Stimulated activated memory B cell treated with anti-CD40 and anti-IgM and Interleukin-4, amounts not matched to agents 10 μg/mL and 1 μg/mL and 100 μg/mL, for 72 hours (primary cell): ENCODE data around the gene LDHA.
"Not testable (repeated sequence)": the region's sequence is repeated elsewhere in the genome, so short reads cannot be mapped to it uniquely, and the experiment has no call there.

ENCODE experiments used
- ATAC-seq: fragments of 150-1000 bp; cut with Tn5 transposase; 2 replicates; pipeline ENCODE4 v1.10.0; 2021
- H3K27ac Mint-ChIP-seq: one replicate; pipeline ENCODE4 v1.8.0; 2022; ENCODE audit warnings: mild to moderate bottlenecking, mixed read lengths
- H3K27me3 Mint-ChIP-seq: one replicate; pipeline ENCODE4 v1.8.0; 2022; ENCODE audit warnings: mixed read lengths
- H3K36me3 Mint-ChIP-seq: one replicate; pipeline ENCODE4 v1.8.0; 2022; ENCODE audit warnings: mixed read lengths
- H3K4me1 Mint-ChIP-seq: one replicate; pipeline ENCODE4 v1.8.0; 2022; ENCODE audit warnings: mixed read lengths
- H3K4me3 Mint-ChIP-seq: one replicate; pipeline ENCODE4 v1.8.0; 2022; ENCODE audit warnings: mild to moderate bottlenecking, moderate library complexity, mixed read lengths
- H3K9me3 Mint-ChIP-seq: one replicate; pipeline ENCODE4 v1.8.0; 2022; ENCODE audit warnings: mixed read lengths

Gene LDHA

GRCh38 chr11:18383388-18384156 lies 10.8 kb upstream of the LDHA start:
- Mint-ChIP-seq H3K4me1 (peaks cover 19% of the 10 kb centered on the region), H3K36me3 (no peaks in the 10 kb centered on the region), H3K9me3 (no peaks in the 10 kb centered on the region), H3K27ac (peak overlapping the region; percentile 96), H3K4me3 (no peak overlapping the region), H3K27me3 (no peaks in the 10 kb centered on the region)
- ATAC-seq: peak; percentile 95

DNA sequence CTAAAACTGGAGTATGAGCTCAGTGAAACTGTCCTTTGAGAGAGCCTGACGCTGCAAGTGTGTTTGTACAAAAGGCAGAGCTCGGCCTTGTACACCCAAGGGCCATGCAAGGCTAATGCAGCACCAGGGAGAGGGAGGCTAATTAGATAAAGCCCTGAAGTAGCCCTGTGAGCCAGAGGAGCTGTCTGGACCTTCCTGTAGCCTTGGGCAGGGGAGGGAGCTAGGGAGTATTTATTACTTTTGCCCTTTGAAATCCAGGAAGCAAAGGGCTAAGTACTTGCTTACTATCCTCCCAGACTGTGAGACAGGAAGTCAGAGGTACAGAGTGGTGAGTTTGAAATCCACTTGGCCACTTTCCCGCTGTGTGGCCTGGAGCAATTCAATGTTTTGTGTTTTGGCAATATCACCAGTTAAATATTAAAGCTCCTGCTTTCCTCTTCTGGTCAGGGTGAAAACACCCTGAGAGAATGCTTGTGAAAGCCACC lies 10.2 kb upstream of the LDHA start:
- Mint-ChIP-seq H3K4me3 (no peak overlapping the region), H3K9me3 (no peaks in the 10 kb centered on the region), H3K27me3 (no peaks in the 10 kb centered on the region), H3K4me1 (peaks cover 19% of the 10 kb centered on the region), H3K36me3 (no peaks in the 10 kb centered on the region), H3K27ac (peak overlapping the region; percentile 96)
- peak; percentile 53 for ATAC-seq

DNA sequence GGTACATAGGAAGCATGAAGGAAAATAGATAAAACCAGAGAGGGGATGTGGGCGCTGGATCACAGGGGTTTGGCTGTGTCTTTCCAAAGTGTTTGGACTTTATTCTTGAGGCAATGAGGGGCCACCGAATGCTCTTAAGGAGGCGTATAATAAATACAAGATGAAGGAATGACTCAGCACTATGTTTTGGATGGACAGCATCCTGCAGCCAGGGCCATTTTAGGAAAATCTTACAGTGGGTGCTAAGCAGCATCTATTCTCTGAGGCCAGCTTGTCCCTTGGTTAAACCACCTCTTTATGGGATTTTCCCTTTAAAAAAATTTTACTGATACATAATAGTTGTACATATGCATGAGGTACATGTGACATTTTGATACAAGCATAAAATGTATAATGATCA lies 4.3 kb upstream of the LDHA start:
- no peak for ATAC-seq
- Mint-ChIP-seq H3K4me3 (no peak overlapping the region), H3K4me1 (peaks cover 14% of the 10 kb centered on the region), H3K36me3 (no peaks in the 10 kb centered on the region), H3K9me3 (no peaks in the 10 kb centered on the region), H3K27ac (no peak overlapping the region), H3K27me3 (no peaks in the 10 kb centered on the region)

- Mint-ChIP-seq H3K4me1 (peaks cover 28% of the 10 kb centered on the region), H3K27ac (no peak overlapping the region), H3K27me3 (no peaks in the 10 kb centered on the region), H3K9me3 (no peaks in the 10 kb centered on the region), H3K36me3 (peaks cover 3% of the 10 kb centered on the region), H3K4me3 (no peak overlapping the region)
- ATAC-seq: no peak
Measured at GRCh38 chr11:18392434-18393321, 1.7 kb upstream of the LDHA start.

DNA sequence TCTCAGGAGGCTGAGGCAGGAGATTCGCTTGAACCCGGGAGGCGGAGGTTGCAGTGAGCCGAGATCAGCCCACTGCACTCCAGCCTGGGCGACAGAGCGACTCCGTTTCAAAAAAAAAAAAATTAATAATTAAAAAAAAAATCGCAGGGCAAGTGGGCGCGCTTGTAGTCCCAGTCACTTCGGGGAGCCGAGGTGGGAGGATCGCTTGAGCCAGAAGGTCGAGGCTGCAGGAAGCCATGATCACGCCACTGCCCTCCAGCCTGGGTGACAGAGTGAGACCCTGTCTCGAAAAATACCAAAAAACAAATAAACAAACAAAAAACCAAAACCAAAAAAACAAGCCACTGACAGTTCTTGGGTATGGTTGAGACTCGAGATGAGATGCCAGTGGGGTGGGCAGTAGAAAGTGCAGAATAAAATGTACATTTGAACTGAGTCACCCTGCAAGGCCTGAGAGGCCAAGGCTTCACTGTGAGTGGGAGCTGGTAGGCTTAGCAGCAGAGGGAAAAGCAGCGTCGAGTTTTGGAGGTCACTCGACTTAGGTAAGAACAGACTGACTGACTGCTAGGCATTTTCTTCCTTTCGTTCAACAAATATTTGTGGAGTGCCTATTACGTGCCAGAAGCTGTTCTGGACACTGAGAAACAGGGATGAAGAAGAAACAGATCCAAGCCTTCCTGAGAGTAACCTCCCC lies 635 bp upstream of the LDHA start:
- Mint-ChIP-seq H3K4me1 (peaks cover 28% of the 10 kb centered on the region), H3K4me3 (peak overlapping the region; percentile 99), H3K36me3 (peaks cover 11% of the 10 kb centered on the region), H3K27ac (peak overlapping the region; percentile 93), H3K9me3 (no peaks in the 10 kb centered on the region), H3K27me3 (no peaks in the 10 kb centered on the region)
- ATAC-seq: no peak

GRCh38 chr11:18394928-18395734 lies 768 bp downstream of the LDHA start:
- Mint-ChIP-seq H3K27me3 (no peaks in the 10 kb centered on the region), H3K4me3 (peak overlapping the region; percentile 99), H3K27ac (peak overlapping the region; percentile 93), H3K9me3 (no peaks in the 10 kb centered on the region), H3K4me1 (peaks cover 28% of the 10 kb centered on the region), H3K36me3 (peaks cover 22% of the 10 kb centered on the region)
- peak; percentile 0 for ATAC-seq

GRCh38 chr11:18395735-18396504 lies 1.6 kb downstream of the LDHA start:
- Mint-ChIP-seq H3K36me3 (peaks cover 28% of the 10 kb centered on the region), H3K27me3 (no peaks in the 10 kb centered on the region)

DNA sequence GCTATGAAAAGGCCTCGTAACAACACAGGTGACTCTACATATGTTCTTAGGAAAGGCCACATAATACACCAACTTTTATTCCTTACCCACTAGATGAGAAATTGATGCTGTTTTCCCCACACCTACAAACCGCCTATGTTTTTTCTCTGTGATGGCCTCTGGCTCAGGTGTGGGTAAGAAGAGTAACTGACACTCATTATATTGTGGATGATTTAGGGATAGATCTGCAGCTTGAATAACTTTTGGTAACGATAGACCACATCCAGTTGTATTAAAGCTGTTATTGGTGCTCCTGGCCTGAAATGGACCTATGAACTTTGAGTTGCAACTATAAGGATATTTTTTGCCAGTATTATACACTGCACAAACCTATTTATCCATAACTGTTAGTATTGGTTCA lies 3.6 kb downstream of the LDHA start:
- Mint-ChIP-seq H3K36me3 (peaks cover 34% of the 10 kb centered on the region), H3K4me3 (no peak overlapping the region), H3K27me3 (no peaks in the 10 kb centered on the region), H3K9me3 (no peaks in the 10 kb centered on the region), H3K27ac (no peak overlapping the region), H3K4me1 (peaks cover 28% of the 10 kb centered on the region)
- ATAC-seq: no peak

More at GRCh38 chr11:18395735-18396504, 1.6 kb downstream of the LDHA start:
- Mint-ChIP-seq H3K4me1 (peaks cover 28% of the 10 kb centered on the region), H3K9me3 (no peaks in the 10 kb centered on the region), H3K4me3 (peak overlapping the region; percentile 99), H3K27ac (peak overlapping the region; percentile 93)
- peak; percentile 89 for ATAC-seq

GRCh38 chr11:18401077-18401476 lies 6.7 kb downstream of the LDHA start:
- not testable (repeated sequence) for H3K27ac Mint-ChIP-seq, H3K4me3 Mint-ChIP-seq, ATAC-seq, H3K9me3 Mint-ChIP-seq, H3K27me3 Mint-ChIP-seq, H3K4me1 Mint-ChIP-seq
- H3K36me3 Mint-ChIP-seq: peaks cover 53% of the 10 kb centered on the region

DNA sequence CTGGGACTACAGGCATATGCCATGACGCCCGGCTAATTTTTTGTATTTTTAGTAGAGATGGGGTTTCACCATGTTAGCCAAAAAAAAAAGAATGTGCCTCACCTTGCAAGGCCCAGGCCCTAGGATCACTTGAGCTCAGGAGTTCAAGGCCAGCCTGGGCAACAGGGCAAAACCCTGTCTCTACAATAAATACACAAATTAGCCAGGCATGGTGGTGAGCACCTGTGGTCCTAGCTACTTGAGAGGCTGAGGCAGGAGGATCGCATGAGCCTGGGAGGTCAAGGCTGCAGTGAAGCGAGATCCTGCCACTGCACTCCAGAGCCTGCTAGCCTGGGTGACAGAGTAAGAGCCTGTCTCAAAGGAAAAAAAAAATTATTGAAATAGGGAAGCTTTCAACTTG lies 9.7 kb downstream of the LDHA start:
- Mint-ChIP-seq H3K4me1 (no peaks in the 10 kb centered on the region), H3K27me3 (no peaks in the 10 kb centered on the region), H3K27ac (no peak overlapping the region), H3K36me3 (peaks cover 49% of the 10 kb centered on the region), H3K9me3 (no peaks in the 10 kb centered on the region), H3K4me3 (no peak overlapping the region)
- ATAC-seq: no peak

DNA sequence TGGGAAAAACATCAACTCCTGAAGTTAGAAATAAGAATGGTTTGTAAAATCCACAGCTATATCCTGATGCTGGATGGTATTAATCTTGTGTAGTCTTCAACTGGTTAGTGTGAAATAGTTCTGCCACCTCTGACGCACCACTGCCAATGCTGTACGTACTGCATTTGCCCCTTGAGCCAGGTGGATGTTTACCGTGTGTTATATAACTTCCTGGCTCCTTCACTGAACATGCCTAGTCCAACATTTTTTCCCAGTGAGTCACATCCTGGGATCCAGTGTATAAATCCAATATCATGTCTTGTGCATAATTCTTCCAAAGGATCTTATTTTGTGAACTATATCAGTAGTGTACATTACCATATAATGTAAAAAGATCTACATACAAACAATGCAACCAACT lies 13.0 kb downstream of the LDHA start:
- H3K9me3 Mint-ChIP-seq, H3K27ac Mint-ChIP-seq: not testable (repeated sequence)
- H3K36me3 Mint-ChIP-seq: peaks cover 35% of the 10 kb centered on the region

DNA sequence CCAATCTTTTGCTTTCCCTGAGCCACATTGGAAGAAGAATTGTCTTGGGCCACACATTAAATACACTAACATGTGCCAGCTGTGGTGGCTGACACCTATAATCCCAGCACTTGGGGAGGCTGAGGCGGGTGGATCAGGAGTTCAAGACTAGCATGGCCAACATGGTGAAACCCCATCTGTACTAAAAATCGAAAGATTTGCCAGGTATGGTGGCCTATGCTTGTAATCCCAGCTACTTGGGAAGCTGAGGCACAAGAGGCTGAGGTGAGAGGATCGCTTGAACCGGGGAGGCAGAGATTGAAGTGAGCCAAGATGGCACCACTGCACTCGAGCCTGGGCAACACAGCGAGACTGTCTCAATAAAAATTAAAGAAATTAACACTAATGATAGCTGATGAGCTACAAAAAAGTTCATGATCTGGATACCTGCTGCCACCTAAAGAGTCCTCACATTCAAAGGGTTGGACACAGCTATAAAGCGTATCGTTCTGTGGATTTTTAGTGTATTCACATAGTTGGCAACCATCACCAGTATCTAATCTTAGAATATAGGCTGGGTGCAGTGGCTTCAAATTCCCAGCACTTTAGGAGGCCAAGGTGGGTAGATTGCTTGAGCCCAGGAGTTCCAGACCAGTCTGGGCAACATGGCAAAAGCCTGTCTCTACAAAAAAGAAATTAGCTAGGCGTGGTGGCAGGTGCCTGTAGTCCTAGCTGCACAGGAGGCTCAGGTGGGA lies 14.4 kb downstream of the LDHA start:
- ATAC-seq: no peak
- Mint-ChIP-seq H3K9me3 (no peaks in the 10 kb centered on the region), H3K4me3 (no peak overlapping the region), H3K27me3 (no peaks in the 10 kb centered on the region), H3K36me3 (peaks cover 24% of the 10 kb centered on the region), H3K4me1 (no peaks in the 10 kb centered on the region), H3K27ac (no peak overlapping the region)

More for the DNA sequence above, 13.0 kb downstream of the LDHA start:
- H3K4me1 Mint-ChIP-seq, H3K4me3 Mint-ChIP-seq, ATAC-seq, H3K27me3 Mint-ChIP-seq: not testable (repeated sequence)

DNA sequence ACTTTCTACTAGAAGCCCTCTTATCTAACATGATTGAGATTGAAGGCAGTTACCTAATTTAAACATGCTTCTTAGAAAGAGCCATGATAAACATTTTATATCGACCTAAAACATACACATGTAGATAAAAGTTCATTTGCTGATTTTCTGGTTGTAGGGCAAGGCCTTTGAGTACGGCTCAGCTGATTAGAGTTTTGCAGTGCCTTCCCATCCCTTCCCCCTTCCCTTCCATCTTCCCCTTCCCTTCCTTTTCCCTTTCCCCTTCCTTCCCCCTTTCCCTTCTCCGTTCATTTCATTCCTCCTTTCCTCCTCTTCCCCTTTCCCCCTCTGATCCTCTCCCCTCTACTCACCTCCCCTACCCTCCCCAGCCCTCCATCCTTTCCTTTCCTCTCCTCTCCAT lies 22.1 kb downstream of the LDHA start:
- Mint-ChIP-seq H3K27ac (no peak overlapping the region), H3K9me3 (no peaks in the 10 kb centered on the region), H3K4me3 (no peak overlapping the region), H3K27me3 (no peaks in the 10 kb centered on the region), H3K36me3 (no peaks in the 10 kb centered on the region), H3K4me1 (no peaks in the 10 kb centered on the region)
- no peak for ATAC-seq
